HL-60 (cell line): ENCODE data around the gene USP17L18.
A peak's percentile ranks its signal among the peaks of the same experiment; 100 is the strongest.
"Not testable (repeated sequence)": the region's sequence is repeated elsewhere in the genome, so short reads cannot be mapped to it uniquely, and the experiment has no call there.

ENCODE experiments used
- DNase-seq, 2 experiments: peaks; one replicate each; pipeline ENCODE4 v3.0.0-alpha.2; 2010 to 2020; ENCODE audit warnings: low read depth in 1 of 2, low spot score in 1 of 2
- H3K27ac ChIP-seq: fragments of 250-450 bp; sonication (Bioruptor Pico); replicated peaks from 2 replicates; pipeline ENCODE4 v1.5.1; 2020; ENCODE audit warnings: mild to moderate bottlenecking, moderate library complexity
- H3K27me3 ChIP-seq: fragments of 250-450 bp; sonication (Bioruptor Pico); 2 replicates; pipeline ENCODE4 v1.5.1; 2021; ENCODE audit warnings: mild to moderate bottlenecking, moderate library complexity; ENCODE audit not compliant: insufficient read depth, poor library complexity, severe bottlenecking
- H3K4me3 ChIP-seq: replicated peaks from 2 replicates; pipeline ENCODE4 v1.5.1; 2011; ENCODE audit warnings: mild to moderate bottlenecking, control low read depth, low read length; ENCODE audit not compliant: insufficient read depth

The USP17L18 gene

DNA sequence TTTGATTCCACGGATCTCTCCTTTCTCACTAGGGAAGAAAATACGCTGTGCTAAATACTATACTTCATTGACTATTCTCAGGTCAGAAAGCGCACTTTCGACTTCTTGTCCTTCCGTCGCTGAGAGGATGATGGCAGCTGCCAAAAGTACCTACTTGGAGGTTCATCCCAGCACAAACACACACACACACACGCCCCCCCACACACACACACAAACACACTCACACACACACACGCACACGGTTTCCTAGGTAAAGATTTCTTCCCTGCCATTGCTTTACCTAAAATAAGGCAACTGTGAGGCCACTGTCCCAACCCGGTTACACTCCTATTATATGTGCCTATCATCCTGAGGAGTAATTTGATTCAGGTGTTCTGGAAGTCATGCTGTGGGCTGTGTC lies 23.3 kb downstream of the USP17L18 start:
- H3K4me3 ChIP-seq, H3K27ac ChIP-seq, H3K27me3 ChIP-seq: not testable (repeated sequence)
- peak in 1 of 2 experiments; percentile 25 for DNase-seq
